ENCODE data around the gene UPF1.

UPF1 gene

DNA sequence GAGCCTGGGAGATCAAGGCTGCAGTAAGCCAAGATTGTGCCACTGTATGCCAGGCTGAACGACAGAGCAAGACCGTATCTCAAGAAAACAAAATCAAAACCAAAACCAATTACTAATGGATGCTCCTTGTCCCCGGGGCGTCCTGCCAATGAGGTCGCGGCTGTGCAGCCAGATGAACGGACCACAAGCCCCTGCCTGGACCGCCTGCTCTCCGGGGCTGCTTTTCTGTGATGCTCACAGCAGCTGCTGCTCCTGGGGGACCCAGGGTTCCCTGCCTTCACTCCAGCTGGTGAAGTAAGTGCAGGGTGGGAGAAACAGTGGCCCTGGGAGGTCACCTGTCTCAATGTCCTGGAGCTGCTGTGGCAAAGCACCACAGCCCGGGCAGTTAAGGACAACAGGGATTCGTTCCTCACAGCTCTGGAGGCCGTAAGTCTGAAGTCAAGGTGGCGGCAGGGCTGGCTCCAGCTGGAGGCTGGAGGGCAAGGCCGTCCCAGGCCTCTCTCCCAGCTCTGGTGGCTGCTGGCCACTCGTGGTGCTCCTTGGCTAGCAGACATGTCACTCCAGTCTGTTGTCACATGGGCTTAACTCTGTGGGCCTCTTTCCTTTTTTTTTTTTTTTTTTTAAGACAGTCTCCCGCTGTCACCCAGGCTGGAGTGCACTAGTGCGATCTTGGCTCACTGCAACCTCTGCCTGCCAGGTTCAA lies 77.3 kb downstream of the UPF1 start:
- peaks cover 8% of the 10 kb centered on the region; the same call in 1 of the 2 replicates for H3K36me3 ChIP-seq (replicated peaks; ENCODE audit: insufficient read depth, low read length)
- no peak overlapping the region for H3K27ac ChIP-seq (ENCODE audit: low read length)
- no peaks in the 10 kb centered on the region for H3K9me3 ChIP-seq (replicated peaks; ENCODE audit: insufficient read depth, low read length)
- no peaks in the 10 kb centered on the region for H3F3A ChIP-seq (ENCODE audit: insufficient read depth, low read length)
- peaks cover 24% of the 10 kb centered on the region for H3K79me2 ChIP-seq (ENCODE audit: low read length)
- TF ChIP-seq EZH2 (optimal IDR thresholded peaks at IDR 0.05; ENCODE audit: low read depth, low read length) (no peak), EZH2phosphoT487 (IDR thresholded peaks at IDR 0.05; ENCODE audit: low read length) (no peak)
- H3K4me2 ChIP-seq (ENCODE audit: low read depth, low read length): no peak overlapping the region
- H2AFZ ChIP-seq (ENCODE audit: low read length): no peak overlapping the region
- H3K27me3 ChIP-seq (replicated peaks; ENCODE audit: insufficient read depth, low read length): no peaks in the 10 kb centered on the region
- DNase-seq: no peak
- no peaks in the 10 kb centered on the region for H4K20me1 ChIP-seq (ENCODE audit: insufficient read depth, low read length)
- H3K4me1 ChIP-seq (ENCODE audit: low read length): no peaks in the 10 kb centered on the region
- H3K4me3 ChIP-seq (ENCODE audit: low read length): no peak overlapping the region
- no peaks in the 10 kb centered on the region for H3K9me2 ChIP-seq (replicated peaks; ENCODE audit: insufficient read depth, low read length)
- H3K9ac ChIP-seq (ENCODE audit: low read length): no peak overlapping the region

DNA sequence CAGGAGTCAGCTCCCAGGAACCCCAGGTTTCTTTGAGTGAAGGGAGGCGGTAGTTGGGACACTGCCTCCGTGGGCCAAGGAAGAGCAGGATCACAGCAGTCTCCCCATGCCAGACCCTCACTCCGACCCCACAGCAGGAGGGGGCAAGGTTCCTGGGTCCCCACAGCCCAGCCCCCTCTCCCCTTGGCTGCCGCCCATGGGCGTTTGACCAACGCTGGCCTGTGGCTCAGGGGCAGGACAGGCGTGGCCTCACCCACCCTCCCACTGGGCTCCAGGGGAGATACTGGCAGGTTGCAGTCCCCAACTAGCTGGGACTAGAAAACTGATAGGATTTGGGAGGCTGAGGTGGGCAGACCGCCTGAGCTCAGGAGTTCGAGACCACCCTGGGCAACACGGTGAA lies 78.3 kb downstream of the UPF1 start:
- H3K36me3 ChIP-seq (replicated peaks; ENCODE audit: insufficient read depth, low read length): peaks cover 8% of the 10 kb centered on the region; the same call in 1 of the 2 replicates

DNA sequence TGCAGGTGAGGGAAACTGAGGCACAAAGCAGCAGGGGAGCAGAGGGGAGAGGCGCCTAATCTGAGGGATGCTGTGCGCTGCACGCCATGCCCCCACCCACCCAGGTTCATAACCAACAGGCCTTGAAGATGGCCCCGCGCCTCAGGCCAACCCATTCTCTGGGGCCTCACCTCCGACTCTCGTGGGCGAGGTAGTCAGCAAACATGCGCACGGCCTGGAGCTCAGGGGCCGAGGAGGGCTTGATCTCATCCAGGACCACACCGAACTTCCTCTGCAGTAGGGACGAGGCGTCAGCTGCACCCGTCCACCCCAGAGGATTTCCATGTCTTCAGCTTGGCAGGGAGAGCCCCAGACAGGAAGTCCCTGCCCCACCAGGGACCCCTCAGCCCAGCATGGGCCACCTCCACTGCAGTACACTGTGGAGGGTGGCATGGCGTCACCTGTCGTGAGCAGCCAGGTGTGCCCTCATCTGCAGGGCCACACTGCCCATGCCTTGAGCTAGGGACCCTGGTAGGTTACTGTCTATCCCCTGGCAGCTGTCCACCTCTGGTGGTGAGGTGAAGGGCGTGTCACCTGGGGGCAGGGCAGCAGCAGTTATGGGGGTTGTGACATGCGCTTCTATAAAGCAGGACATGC lies 79.2 kb downstream of the UPF1 start:
- H3K27ac ChIP-seq (ENCODE audit: low read length): no peak overlapping the region
- H3K79me2 ChIP-seq (ENCODE audit: low read length): peaks cover 42% of the 10 kb centered on the region
- no peaks in the 10 kb centered on the region for H3K9me3 ChIP-seq (replicated peaks; ENCODE audit: insufficient read depth, low read length)
- no peaks in the 10 kb centered on the region for H4K20me1 ChIP-seq (ENCODE audit: insufficient read depth, low read length)
- TF ChIP-seq EZH2phosphoT487 (IDR thresholded peaks at IDR 0.05; ENCODE audit: low read length) (no peak), CTCF (IDR thresholded peaks at IDR 0.05; ENCODE audit: low read length) (no peak), EZH2 (optimal IDR thresholded peaks at IDR 0.05; ENCODE audit: low read depth, low read length) (no peak)
- H3K9ac ChIP-seq (ENCODE audit: low read length): no peak overlapping the region
- no peak overlapping the region for H2AFZ ChIP-seq (ENCODE audit: low read length)
- H3K4me3 ChIP-seq (ENCODE audit: low read length): no peak overlapping the region
- H3K27me3 ChIP-seq (replicated peaks; ENCODE audit: insufficient read depth, low read length): no peaks in the 10 kb centered on the region
- H3K9me2 ChIP-seq (replicated peaks; ENCODE audit: insufficient read depth, low read length): no peaks in the 10 kb centered on the region
- no peak overlapping the region for H3K4me2 ChIP-seq (ENCODE audit: low read depth, low read length)
- peaks cover 8% of the 10 kb centered on the region; the same call in 1 of the 2 replicates for H3K36me3 ChIP-seq (replicated peaks; ENCODE audit: insufficient read depth, low read length)
- H3F3A ChIP-seq (ENCODE audit: insufficient read depth, low read length): no peaks in the 10 kb centered on the region
- H3K4me1 ChIP-seq (ENCODE audit: low read length): no peaks in the 10 kb centered on the region
- DNase-seq: no peak

More for the DNA sequence above, 78.3 kb downstream of the UPF1 start:
- Histone ChIP-seq H3K4me1 (ENCODE audit: low read length) (no peaks in the 10 kb centered on the region), H3K27ac (ENCODE audit: low read length) (no peak overlapping the region), H3K4me3 (ENCODE audit: low read length) (no peak overlapping the region), H2AFZ (ENCODE audit: low read length) (no peak overlapping the region), H3K79me2 (ENCODE audit: low read length) (peaks cover 33% of the 10 kb centered on the region), H3K9me2 (replicated peaks; ENCODE audit: insufficient read depth, low read length) (no peaks in the 10 kb centered on the region), H3F3A (ENCODE audit: insufficient read depth, low read length) (no peaks in the 10 kb centered on the region), H4K20me1 (ENCODE audit: insufficient read depth, low read length) (no peaks in the 10 kb centered on the region), H3K27me3 (replicated peaks; ENCODE audit: insufficient read depth, low read length) (no peaks in the 10 kb centered on the region), H3K9me3 (replicated peaks; ENCODE audit: insufficient read depth, low read length) (no peaks in the 10 kb centered on the region), H3K4me2 (ENCODE audit: low read depth, low read length) (no peak overlapping the region), H3K9ac (ENCODE audit: low read length) (no peak overlapping the region)
- TF ChIP-seq EZH2phosphoT487 (IDR thresholded peaks at IDR 0.05; ENCODE audit: low read length) (no peak), CTCF (IDR thresholded peaks at IDR 0.05; ENCODE audit: low read length) (no peak)
- DNase-seq: no peak

GRCh38 chr19:18912933-18913332 lies 81.2 kb downstream of the UPF1 start:
- Histone ChIP-seq H3K27me3 (replicated peaks; ENCODE audit: insufficient read depth, low read length) (no peaks in the 10 kb centered on the region), H3K79me2 (ENCODE audit: low read length) (peaks cover 62% of the 10 kb centered on the region), H3K4me1 (ENCODE audit: low read length) (no peaks in the 10 kb centered on the region), H3K36me3 (replicated peaks; ENCODE audit: insufficient read depth, low read length) (peaks cover 8% of the 10 kb centered on the region; the same call in 1 of the 2 replicates), H3F3A (ENCODE audit: insufficient read depth, low read length) (no peaks in the 10 kb centered on the region), H4K20me1 (ENCODE audit: insufficient read depth, low read length) (no peaks in the 10 kb centered on the region), H3K9me2 (replicated peaks; ENCODE audit: insufficient read depth, low read length) (no peaks in the 10 kb centered on the region), H2AFZ (ENCODE audit: low read length) (no peak overlapping the region), H3K27ac (ENCODE audit: low read length) (no peak overlapping the region), H3K4me2 (ENCODE audit: low read depth, low read length) (no peak overlapping the region), H3K9me3 (replicated peaks; ENCODE audit: insufficient read depth, low read length) (no peaks in the 10 kb centered on the region), H3K4me3 (ENCODE audit: low read length) (no peak overlapping the region), H3K9ac (ENCODE audit: low read length) (no peak overlapping the region)
- no peak for TF ChIP-seq EZH2phosphoT487 (IDR thresholded peaks at IDR 0.05; ENCODE audit: low read length)
- TF ChIP-seq CTCF (IDR thresholded peaks at IDR 0.05; ENCODE audit: low read length): no peak
- no peak for TF ChIP-seq EZH2 (optimal IDR thresholded peaks at IDR 0.05; ENCODE audit: low read depth, low read length)
- no peak for DNase-seq
